HG03175 (cell line): Measurements from ENCODE around the gene PLEKHN1.

ENCODE experiments used
- ATAC-seq: cut with Tn5 transposase; IDR thresholded peaks from one replicate; pipeline ENCODE4 v1.9.1; 2021; ENCODE audit warnings: mild to moderate bottlenecking, moderate library complexity; ENCODE audit not compliant: unreplicated experiment

PLEKHN1 gene, protein sequence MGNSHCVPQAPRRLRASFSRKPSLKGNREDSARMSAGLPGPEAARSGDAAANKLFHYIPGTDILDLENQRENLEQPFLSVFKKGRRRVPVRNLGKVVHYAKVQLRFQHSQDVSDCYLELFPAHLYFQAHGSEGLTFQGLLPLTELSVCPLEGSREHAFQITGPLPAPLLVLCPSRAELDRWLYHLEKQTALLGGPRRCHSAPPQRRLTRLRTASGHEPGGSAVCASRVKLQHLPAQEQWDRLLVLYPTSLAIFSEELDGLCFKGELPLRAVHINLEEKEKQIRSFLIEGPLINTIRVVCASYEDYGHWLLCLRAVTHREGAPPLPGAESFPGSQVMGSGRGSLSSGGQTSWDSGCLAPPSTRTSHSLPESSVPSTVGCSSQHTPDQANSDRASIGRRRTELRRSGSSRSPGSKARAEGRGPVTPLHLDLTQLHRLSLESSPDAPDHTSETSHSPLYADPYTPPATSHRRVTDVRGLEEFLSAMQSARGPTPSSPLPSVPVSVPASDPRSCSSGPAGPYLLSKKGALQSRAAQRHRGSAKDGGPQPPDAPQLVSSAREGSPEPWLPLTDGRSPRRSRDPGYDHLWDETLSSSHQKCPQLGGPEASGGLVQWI

DNA sequence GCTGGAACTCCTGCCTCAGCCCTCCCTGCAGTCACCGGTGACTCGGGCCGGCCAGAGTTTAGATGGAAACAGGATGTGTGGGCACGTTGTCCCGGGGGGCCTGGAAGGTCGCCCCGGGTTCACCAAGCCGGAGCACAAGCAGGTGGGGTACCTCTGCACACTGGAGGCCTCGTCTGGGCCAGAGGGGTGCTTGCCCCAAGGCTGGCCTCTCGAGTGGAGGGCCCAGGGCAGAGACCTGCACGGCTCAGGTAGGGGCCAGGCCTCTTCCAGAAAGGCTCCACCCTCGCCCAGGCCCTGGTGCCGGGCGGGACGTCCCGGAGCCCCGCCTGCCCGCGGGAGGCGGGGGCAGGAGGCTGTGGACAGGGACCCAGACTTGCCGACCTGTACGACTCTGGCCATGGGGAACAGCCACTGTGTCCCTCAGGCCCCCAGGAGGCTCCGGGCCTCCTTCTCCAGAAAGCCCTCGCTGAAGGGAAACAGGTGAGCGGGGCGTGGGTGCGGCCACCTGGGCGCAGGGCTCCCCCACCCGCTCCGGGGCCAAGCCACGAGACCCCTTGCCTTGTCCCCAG, at the start of gene PLEKHN1:
PLEKHN1 (plus strand) TSS at position 348 of the 569 bp plus-strand sequence; CDS start at position 398, 50 bp downstream.
- peak; percentile 26 for ATAC-seq

DNA sequence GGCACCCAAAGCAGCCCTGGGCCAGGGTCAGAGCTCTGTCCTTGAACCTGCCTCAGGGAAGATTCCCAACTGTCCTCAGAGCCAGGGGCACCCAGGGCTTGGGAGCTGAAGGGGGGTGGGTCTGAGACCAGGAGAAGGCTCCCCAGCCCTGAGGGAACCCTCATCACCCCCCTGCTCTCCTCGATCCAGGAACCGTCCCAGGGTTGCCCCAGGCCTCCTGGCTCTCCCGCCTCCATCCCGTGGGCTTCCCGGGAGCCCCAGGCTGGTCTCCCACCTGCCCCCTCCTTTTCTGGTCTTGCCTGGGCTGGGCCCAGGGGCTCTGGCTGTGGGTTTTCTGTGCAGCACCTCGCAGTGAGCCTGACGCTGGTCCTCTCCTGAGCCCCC, 49.2 kb upstream of the PLEKHN1 start:
- ATAC-seq = no peak

DNA sequence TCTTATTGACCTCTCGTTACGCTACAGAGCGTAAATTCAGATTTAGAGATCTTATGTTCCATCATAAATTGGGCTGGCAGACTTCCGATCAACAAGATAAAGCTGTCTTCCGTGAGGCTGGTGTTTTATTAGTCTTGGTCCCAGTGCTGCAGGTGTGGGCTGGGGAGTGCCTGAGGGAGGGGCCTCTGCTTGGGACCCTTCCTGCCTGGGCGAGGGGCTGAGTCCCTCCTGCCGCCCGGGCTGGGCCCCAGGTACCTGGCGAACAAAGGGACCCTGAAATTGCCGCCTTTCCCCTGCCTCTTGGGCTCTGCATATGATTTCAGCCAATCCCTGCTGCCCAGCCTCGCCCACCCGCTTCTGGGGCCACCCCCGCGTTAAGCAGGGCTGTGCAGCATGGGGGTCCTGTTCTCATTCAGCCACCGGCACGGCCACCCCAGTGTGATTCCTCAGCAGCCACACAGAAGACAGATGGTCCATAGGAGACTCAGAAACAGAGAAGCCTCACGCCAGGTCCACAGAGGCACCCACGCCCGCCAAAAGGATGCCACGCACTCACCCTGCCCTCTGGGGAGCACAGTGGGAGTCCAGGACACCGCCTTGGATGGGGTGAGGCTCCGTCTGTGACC, 48.7 kb upstream of the PLEKHN1 start:
- ATAC-seq = no peak

DNA sequence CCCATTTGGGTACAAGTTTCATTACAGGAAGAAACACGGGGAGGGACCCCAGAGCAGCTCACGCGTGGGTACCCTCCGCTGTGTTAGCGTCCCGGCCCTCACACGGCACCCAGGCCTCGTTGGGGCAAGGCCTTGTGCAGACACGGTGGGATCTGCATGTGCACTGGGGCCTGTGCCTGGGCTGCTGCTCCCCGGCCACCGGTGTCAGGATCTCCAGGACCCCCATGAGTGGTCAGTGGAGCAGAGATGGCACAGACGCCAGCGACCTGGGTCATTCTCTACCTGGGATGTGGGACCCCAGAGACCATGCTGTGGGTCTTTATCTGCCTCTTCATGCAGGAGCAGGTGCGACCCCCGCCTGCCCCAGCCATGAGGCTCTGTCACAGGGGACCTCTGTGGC, 47.9 kb upstream of the PLEKHN1 start:
- ATAC-seq = no peak

DNA sequence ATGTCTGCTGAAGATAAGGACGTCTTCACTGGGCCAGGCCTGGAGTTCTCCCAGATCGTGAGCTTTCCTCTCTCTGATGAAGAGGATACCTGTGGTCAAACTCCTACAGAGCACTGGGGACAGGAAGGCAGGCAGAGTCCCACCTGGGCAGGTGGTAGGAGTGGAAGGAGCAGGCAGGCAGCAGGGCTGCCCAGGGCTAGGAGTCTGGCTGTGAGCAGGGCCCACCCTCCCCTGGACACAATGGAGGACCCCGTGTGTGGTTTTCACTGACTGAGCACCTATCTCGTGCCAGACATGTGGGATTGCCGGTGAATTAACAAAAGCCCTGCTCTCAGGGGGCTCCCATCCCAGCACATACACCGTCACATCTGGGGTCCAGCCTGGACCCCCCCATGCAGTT, 47.4 kb upstream of the PLEKHN1 start:
- ATAC-seq = no peak

DNA sequence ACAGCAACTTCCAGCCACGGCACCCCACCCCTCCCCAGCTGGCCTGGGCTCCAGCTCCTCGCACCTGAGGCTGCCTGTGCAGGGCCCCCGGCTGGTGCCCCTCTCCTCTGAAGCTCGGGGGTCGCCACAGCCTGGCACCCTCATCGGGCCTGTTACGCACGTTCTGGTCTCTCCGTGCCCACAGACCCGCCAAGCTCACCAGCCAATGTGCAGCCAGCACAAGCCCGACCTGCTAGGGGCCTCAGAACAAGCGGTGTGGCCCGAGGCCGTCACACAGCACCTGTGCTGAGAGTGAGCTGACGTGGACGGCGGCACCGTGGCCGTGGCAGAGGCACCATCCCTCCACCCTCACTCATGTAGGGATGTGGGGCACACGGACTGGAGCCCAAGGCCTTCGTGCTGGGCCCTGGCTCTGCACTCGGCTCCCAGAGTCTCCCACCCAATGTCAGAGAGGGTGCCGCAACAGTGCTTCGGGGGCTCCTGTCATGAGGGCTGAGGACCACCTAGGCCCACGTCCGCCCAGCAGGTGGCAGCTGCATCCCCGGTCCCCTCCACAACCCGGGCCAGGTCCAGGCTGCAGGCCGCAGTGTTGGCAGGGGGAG, 46.9 kb upstream of the PLEKHN1 start:
- ATAC-seq = no peak

DNA sequence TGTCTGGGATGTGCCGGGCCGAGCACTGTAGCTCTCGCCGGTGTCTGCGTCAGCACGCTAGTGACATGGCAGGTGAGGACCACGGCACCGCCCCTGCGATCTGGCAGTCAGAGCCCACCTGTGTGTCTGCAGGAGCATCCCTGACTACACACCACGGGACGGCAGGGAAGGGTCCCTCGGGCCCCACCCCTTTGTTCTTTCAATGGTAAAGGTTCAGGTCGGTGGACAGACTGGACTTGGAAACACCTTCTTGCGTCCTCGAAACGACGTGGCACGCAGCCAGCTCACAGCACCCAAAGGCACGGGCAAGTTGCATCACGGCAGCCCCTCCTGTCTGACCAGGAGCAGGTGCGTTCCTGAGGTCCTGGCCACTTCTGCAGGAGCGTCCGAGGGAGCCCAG, 46.3 kb upstream of the PLEKHN1 start:
- ATAC-seq = no peak

DNA sequence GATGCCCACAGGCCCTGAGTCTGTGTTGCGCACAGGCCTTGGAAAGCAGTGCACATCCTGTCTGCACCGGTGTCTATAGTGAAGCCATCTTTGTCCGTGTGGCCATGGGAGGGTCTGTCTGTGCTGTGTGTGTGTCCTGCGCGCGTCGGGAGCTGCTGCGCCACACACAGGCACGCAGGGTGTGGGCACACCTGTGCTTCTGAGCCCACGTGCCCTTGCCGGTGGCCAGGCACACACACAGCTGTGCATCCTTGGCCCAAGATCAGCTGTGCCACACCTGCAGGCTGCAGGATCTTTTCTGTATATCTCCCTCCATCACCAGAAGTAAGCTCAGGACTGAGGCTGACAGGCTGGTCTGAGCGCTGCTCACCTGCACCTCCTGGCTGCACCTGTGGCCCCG, 45.8 kb upstream of the PLEKHN1 start:
- ATAC-seq = no peak

DNA sequence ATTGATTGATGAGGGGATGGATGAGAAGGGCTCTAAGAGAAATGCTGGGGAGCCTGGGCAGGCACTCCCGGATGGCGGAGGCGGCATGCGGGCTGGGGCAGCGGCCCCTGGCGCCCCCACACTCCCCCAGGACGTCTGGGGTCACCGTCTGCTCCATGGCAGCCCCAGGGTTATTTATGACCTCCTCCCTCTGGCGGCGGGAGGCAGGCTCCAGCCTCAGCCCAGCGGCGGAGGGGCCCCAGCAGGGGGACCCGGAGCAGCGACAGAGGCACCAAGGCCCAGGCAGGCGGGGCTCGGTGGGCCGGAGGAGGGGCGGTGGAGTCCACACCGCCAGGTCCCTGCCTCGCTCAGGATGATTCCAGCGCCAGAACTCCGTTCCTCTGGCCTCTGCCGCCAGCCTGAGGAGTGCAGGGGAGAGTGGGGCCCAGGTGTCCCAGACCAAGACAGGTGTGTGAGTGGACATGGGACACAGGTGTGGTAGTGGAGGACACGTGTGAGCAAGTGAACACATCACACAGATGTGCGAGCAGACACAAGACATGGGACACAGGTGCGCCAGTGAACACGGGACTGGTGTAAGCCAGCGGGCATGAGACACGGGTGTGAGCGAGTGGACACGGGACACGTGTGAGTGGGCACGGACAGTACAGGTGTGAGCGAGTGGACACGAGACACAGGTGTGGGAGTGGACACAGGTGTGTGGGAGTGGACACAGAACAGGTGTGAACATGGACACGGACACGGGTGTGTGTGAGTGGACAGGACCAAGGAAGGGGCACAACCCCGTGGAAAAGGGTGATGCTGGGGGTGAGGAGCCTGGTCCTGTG, 45.1 kb upstream of the PLEKHN1 start:
- ATAC-seq = peak; percentile 46

DNA sequence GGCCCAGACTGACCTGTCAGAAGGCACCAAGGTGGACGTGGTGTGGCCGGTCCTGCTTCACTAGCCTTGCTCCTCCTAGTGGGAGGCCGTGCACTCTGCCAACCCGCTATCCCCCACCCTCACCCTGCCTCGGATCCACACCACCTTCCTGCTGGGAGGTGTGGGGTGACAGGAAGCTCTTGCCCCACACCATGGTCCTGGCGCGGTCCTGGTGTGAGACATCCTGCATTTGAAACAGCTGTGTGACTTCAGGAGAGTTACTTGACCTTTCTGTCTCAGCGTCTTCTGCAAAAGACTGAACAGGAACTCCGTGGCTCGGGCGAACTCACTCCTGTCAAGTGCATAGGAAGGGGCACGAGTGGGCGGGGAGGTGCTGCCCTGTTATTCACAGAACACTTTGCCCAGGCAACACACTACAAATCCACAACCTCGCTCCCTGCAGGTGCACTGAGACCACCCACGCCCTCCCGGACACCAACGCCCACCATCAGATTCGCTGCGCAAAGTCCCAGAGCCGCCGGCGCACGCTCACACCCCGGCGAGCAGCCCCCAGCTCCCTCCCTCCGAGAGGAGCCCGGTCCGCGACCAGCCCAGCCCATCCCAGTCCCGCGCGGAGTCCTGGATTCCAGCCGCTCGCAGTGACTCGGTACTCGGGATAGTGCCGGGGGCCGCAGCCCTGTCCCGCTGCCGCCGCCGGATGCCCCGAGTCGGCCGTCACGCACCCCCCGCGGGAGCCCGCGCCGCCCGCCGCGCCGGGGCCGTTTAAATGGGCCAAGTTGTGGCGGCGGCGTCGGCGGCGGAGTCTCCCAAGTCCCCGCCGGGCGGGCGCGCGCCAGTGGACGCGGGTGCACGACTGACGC, 42.9 kb upstream of the PLEKHN1 start, which contains the start of gene SAMD11:
SAMD11 (plus strand) TSS at position 793 of the 860 bp plus-strand sequence. CDS start 509 bp downstream, outside the sequence.
- no peak for ATAC-seq

DNA sequence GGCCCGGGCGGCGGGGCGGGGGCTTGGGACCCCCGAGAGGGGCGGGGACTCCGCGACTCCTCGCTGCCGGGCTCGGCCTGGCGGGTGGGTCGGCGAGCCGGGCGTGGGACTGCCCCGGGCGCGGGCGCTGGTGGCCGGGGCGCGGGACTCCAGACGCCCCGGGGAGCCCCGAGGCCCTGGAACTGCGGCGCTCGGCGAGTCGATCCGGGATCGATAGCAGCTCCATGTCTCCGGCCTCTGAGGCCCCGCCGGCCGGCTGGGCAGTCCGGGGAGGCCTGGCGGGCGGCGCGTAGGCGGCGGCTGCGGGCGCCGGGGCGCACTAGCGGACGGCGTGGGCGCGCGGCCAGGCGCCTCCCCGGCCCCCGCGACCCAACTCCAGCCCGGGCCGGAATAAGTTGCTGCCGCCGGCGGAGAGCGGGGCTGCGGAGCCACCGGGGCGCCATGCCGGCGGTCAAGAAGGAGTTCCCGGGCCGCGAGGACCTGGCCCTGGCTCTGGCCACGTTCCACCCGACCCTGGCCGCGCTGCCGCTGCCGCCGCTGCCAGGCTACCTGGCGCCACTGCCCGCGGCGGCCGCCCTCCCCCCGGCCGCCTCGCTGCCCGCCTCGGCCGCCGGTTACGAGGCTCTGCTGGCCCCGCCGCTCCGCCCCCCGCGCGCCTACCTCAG, 42.2 kb upstream of the PLEKHN1 start:
- no peak for ATAC-seq

DNA sequence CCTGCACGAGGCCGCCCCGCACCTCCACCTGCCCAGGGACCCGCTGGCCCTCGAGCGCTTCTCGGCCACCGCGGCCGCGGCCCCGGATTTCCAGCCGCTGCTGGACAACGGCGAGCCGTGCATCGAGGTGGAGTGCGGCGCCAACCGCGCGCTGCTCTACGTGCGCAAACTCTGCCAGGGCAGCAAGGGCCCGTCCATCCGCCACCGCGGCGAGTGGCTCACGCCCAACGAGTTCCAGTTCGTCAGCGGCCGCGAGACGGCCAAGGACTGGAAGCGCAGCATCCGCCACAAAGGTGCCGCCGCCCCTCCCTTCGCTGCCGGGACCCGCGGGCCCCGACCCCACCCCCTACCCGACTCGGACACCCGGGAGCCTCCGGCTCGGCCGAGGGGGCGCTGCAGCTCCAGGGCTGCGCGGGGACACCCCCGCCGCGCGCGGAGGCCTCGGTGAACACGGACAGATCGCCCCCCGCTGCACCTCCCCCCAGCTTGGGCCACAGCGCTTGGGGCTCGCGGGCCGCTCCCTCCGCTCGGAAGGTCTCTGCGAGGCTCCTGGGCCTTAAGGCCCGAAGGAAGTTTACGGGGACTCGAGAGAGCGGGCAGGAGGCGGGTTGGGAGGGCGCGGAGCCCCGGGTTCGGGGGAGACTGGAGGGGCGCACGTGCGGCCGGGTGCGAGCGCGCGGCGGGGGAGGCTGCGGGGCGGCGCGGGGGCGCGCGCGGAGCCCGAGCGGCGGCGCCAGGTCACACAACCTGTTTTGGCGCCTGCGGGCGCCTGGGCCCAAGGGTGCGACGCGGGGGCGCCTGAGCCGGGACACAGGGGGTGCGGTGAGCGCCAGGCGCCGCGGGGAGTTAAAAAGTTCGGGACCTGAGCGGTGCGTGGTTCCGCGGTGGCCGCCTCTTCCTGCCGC, 41.4 kb upstream of the PLEKHN1 start:
- no peak for ATAC-seq

DNA sequence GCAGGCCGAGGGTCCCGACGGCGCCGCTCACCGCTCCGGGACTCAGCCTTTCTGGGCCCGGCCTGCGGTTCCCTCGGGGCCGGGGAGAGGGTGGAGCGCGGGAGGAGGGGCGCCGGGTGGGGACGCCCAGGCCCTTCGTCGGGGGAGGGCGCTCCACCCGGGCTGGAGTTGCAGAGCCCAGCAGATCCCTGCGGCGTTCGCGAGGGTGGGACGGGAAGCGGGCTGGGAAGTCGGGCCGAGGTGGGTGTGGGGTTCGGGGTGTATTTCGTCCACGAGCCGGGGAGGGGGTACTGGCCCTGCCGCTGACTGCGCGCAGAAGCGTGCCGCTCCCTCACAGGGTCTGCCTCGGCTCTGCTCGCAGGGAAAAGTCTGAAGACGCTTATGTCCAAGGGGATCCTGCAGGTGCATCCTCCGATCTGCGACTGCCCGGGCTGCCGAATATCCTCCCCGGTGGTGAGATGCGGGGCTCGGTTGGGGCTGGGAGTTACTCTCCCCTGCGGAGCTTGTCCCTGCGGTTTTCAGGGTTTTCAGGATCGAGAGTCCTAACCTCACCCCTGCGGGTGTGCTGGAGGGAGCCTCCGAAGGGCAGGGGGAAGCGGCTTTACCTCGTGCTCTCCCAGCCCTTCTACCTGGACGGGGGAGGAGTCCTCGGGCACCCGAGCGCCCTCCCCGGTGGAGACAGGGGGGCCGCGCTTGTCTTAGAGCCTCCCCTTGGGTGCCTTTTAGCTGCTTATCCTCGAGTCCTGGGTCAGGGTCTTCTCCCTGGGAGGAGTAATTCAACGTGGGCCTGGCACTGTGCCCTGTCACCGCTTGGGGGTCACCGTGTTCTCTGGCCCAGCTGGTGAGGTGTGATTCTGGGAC, 40.5 kb upstream of the PLEKHN1 start:
- ATAC-seq = no peak

DNA sequence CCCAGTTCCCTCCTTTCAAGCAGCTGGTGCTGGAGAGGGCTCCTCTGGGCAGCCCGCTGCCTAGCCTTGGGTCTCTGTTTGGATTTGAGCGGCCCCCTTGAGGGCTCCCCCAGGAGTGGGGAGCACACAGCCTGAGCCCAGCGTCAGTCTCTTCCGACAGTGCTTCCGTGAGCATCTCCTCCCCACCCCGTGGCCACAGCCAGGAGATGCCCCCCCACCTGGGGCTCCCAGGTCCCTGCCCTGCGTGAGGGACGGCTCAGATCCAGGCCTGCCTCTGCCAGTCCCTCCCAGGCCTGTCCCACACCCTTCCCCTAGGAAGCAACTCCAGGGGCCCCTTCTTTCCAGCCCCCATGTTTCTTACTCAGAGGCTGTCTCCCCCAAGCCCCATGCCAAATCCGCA, 39.0 kb upstream of the PLEKHN1 start:
- ATAC-seq = no peak

DNA sequence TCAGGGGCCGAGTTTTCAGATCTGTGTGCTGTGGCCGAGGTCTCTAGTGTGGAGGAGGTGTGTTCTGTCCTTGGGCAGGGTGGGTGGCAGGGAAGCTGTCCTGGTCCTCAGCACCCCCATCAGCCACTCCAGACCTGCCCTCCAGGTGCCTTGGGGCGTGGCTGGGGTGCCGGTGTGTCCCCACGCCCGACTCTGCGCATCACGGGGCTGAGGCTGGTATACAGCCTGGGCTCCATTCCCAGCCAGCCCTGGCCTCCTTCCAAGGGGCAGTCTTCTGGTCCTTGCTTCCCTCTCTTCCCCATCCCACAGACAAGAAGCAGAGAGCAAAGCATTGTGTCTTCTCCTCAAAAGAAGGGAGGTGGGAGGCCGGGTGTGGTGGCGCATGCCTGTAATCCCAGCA, 38.5 kb upstream of the PLEKHN1 start:
- ATAC-seq = no peak

DNA sequence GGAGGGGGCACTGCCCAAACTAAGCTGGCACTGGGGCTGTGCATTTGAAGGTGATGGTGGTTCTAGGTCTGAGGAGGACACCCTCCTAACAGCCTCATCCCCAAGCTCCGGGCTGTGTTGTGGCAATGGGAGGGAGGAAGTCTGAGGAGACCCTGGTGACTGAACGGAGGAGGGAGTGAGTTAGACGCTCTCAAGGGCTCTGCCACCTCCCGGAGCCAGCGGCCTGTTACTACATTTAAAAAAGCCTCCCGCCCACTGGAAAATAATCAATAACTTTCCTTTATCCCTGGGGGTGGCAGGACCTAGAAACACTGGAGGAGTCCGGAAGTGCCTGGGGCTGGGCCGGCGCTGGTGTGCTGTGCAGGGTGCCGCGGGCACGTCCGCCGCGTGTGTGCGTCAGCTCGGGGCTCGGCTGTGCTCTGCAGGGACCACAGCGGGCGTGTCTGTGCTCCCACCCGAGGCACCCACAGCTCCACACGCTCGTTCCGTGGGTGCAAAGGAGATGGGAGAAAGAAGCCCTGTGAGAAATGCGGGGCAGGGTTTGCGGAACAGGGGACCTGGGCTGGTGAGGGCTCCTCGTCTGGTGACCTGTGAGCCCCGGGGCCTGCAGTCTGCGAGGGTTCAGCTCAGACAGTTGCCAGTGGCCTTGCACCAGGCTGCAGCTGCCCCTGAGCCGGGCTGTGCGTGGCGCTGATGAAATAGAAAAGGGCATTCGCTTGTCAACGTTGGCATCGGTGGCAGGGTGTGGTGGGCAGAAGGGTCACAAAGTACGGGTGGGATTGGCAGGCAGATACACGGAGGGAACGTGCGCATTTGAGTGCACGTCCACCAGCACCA, 37.2 kb upstream of the PLEKHN1 start:
- no peak for ATAC-seq
